Endothelial cell of umbilical vein (primary cell): ENCODE results near the gene CD8B2. TPM values are rescaled to one million over a fixed set of nuclear protein-coding genes. Genes with fewer than 3 reads are reported as not detected.

ENCODE experiments used
- BruUV-seq: library from RNA; stranded (reverse); fragments of 400-500 nt; replicated peaks from 2 replicates; lab custom pipeline; 2021; lab: Mats Ljungman, UMichigan
- CTCF ChIA-PET: fragments of 300-600, 350-600 bp; sonication (Branson Sonifier 250); formaldehyde crosslinking; loops from one replicate; lab custom pipeline; 2021; ENCODE audit warnings: antibody characterized with exemption, inconsistent platforms; lab: Charles Lee
- POLR2A ChIA-PET: fragments of 300-600, 350-600 bp; sonication (Branson Sonifier 250); formaldehyde crosslinking; loops from one replicate; lab custom pipeline; 2021; ENCODE audit warnings: antibody characterized with exemption, inconsistent platforms; lab: Charles Lee
- DNase-seq: peaks from one replicate; pipeline ENCODE4 v3.0.0-alpha.2; 2011; ENCODE audit warnings: low read depth, low spot score
- FAIRE-seq: peaks from 2 replicates; lab custom pipeline; 2011; peaks lifted over from hg19 to GRCh38; lab: Jason Lieb, UNC
- H2AFZ ChIP-seq: 2 replicates; pipeline ENCODE4 v1.6.0; 2012; ENCODE audit warnings: low read depth, low read length, control low read depth, inconsistent platforms
- H3K27ac ChIP-seq: 2 replicates; pipeline ENCODE4 v1.5.1; 2011; ENCODE audit warnings: low read depth, mild to moderate bottlenecking, control low read depth, low read length, moderate library complexity; ENCODE audit not compliant: insufficient read depth
- H3K27me3 ChIP-seq, 2 experiments: 2 replicates each; pipeline versions ENCODE4 v1.6.0 to v1.6.1; 2011; ENCODE audit warnings: low read length in 2 of 2, mixed read lengths in 1 of 2; ENCODE audit not compliant: control insufficient read depth in 2 of 2, insufficient read depth in 2 of 2
- H3K36me3 ChIP-seq, 2 experiments: 2 replicates in 1 of 2; 3 replicates in 1 of 2; pipeline ENCODE4 v1.5.1; 2011; ENCODE audit warnings: low read length in 2 of 2, mild to moderate bottlenecking in 1 of 2, moderate library complexity in 1 of 2; ENCODE audit not compliant: control insufficient read depth in 2 of 2, insufficient read depth in 2 of 2; ENCODE audit errors: extremely low read depth in 1 of 2
- H3K4me1 ChIP-seq: 3 replicates; pipeline ENCODE4 v1.5.1; 2011; ENCODE audit warnings: mild to moderate bottlenecking, low read length; ENCODE audit not compliant: control insufficient read depth, insufficient read depth; ENCODE audit errors: extremely low read depth
- H3K4me2 ChIP-seq: 2 replicates; pipeline ENCODE4 v1.6.1; 2011; ENCODE audit warnings: low read length, control low read depth, mixed read lengths; ENCODE audit not compliant: insufficient read depth
- H3K4me3 ChIP-seq, 3 experiments: fragments of 200-600 bp in 1 of 3; sonication (generic), shearing (Covaris generic) in 1 of 3; replicated peaks in 1 of 3; 2 replicates each; pipeline ENCODE4 v1.5.1; 2011 to 2016; ENCODE audit warnings: control low read depth in 3 of 3, low read length in 3 of 3, mild to moderate bottlenecking in 2 of 3, inconsistent platforms in 1 of 3, low read depth in 1 of 3, moderate library complexity in 1 of 3; ENCODE audit not compliant: insufficient read depth in 1 of 3
- H3K79me2 ChIP-seq: 2 replicates; pipeline ENCODE4 v1.6.0; 2012; ENCODE audit warnings: low read length, inconsistent platforms; ENCODE audit not compliant: control insufficient read depth, insufficient read depth
- H3K9ac ChIP-seq: replicated peaks from 2 replicates; pipeline ENCODE3; 2011; ENCODE audit warnings: low read length, control low read depth; ENCODE audit not compliant: insufficient read depth; ENCODE audit errors: extremely low read depth
- H3K9me1 ChIP-seq: replicated peaks from 3 replicates; pipeline ENCODE4 v1.6.0; 2011; ENCODE audit warnings: mild to moderate bottlenecking, low read length; ENCODE audit not compliant: control insufficient read depth, insufficient read depth; ENCODE audit errors: extremely low read depth
- H3K9me3 ChIP-seq: replicated peaks from 2 replicates; pipeline ENCODE4 v1.5.1; 2012; ENCODE audit warnings: low read length, inconsistent platforms; ENCODE audit not compliant: control insufficient read depth, insufficient read depth
- H4K20me1 ChIP-seq: replicated peaks from 2 replicates; pipeline ENCODE3; 2011; ENCODE audit warnings: mild to moderate bottlenecking, low read length; ENCODE audit not compliant: control insufficient read depth, insufficient read depth; ENCODE audit errors: extremely low read depth
- EZH2 ChIP-seq: IDR thresholded peaks from 2 replicates; pipeline ENCODE4 v1.6.1; 2012; ENCODE audit warnings: borderline replicate concordance, low read depth, mild to moderate bottlenecking, moderate library complexity, low read length, inconsistent platforms; ENCODE audit not compliant: severe bottlenecking
- FOS ChIP-seq: IDR thresholded peaks from 2 replicates; pipeline ENCODE4 v1.6.1; 2011; ENCODE audit warnings: mild to moderate bottlenecking, low read length, moderate library complexity, borderline replicate concordance; ENCODE audit not compliant: insufficient read depth
- GATA2 ChIP-seq: IDR thresholded peaks from 2 replicates; pipeline ENCODE4 v1.7.0; 2011; ENCODE audit warnings: low read depth, mild to moderate bottlenecking, moderate library complexity, mixed read lengths, low read length; ENCODE audit not compliant: insufficient read length, insufficient read depth
- JUN ChIP-seq: IDR thresholded peaks from 2 replicates; pipeline ENCODE4 v1.6.1; 2011; ENCODE audit warnings: borderline replicate concordance, low read depth; ENCODE audit not compliant: insufficient read length, insufficient read depth
- MYC ChIP-seq: IDR thresholded peaks from one replicate; pipeline ENCODE4 v1.6.1; 2011; ENCODE audit warnings: mild to moderate bottlenecking, low read depth, low read length
- POLR2A ChIP-seq: IDR thresholded peaks from 2 replicates; pipeline ENCODE4 v1.6.1; 2012; ENCODE audit warnings: low read depth, mild to moderate bottlenecking, control low read depth, low read length
- POLR2AphosphoS5 ChIP-seq: IDR thresholded peaks from 2 replicates; pipeline ENCODE4 v1.6.1; 2012; ENCODE audit warnings: low read depth, mild to moderate bottlenecking, control low read depth, low read length, moderate library complexity; ENCODE audit not compliant: insufficient read depth
- dilution Hi-C: fragments of 300-500 bp; cut with MboI; formaldehyde crosslinking; loops from one replicate; pipeline ENCODE4 v1.15.0; 2019; ENCODE audit warnings: low sequenced_read_pairs; ENCODE audit not compliant: extremely low pct_ligation_motif_present
- intact Hi-C: fragments of 100-400 bp; cut with micrococcal nuclease; formaldehyde crosslinking; loops from one replicate; pipeline ENCODE4 v1.10.0; 2022
- polyA plus RNA-seq, 4 experiments: library from polyadenylated mRNA; depleted of rRNA in 3 of 4; stranded (reverse) in 3 of 4; unstranded in 1 of 4; fragments of >200 nt; gene quantifications; 2 replicates each; pipeline versions ENCODE4 v1.2.1 to v1.2.3, GENCODE V29; 2011 to 2012; ENCODE audit warnings: missing spikeins in 1 of 4
- total RNA-seq: library from RNA; stranded (reverse); gene quantifications from 2 replicates; pipeline ENCODE4 v1.2.3, GENCODE V29; 2021
- TF ChIP-seq, protein P1 (sequence below): IDR thresholded peaks from 2 replicates; pipeline ENCODE4 v1.6.1; 2011; ENCODE audit not compliant: insufficient read depth, insufficient read length
- TF ChIP-seq, protein P2 (sequence below), 2 donors: IDR thresholded peaks; 1 replicate in 1 of 2; 2 replicates in 1 of 2; pipeline ENCODE4 v1.5.1; 2011; ENCODE audit warnings: low read length in 2 of 2, mild to moderate bottlenecking in 2 of 2, moderate library complexity in 2 of 2, control low read depth in 1 of 2, inconsistent platforms in 1 of 2, low read depth in 1 of 2; ENCODE audit not compliant: insufficient read depth in 1 of 2; ENCODE audit errors: extremely low read depth in 1 of 2

The CD8B2 gene
- total and polyA plus RNA-seq, 2 donors (not counting 3 experiments of a cell fraction or from before 2014, with no cell fraction given): not detected

DNA sequence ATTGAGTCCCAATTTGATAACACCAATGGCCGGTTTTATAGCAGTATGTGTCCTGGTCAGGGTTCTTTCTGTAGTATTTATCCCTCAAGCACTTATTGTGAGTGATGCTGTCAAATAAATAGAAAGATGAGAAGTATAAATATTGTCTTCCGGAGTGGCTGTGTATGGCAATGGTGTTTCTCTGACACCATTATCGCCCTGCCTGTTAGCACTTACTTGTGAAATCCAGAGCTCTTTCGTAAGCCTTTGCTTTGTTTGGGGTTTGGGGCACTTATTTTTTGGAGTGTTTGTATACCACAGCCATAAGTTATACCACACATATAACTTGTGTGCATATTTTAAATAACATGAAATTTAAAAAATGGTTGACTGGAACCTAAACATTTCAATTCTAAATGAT, 29.3 kb downstream of the CD8B2 start:
- ChIA-PET CTCF (no interaction called here), POLR2A (no interaction called here)
- Histone ChIP-seq H3K9me3 (no peaks in the 10 kb centered on the region), H3K4me2 (no peak overlapping the region), H3K9ac (no peak overlapping the region), H3K36me3 (no peaks in the 10 kb centered on the region), H3K27ac (no peak overlapping the region), H2AFZ (no peak overlapping the region), H3K9me1 (no peaks in the 10 kb centered on the region), H3K4me1 (no peaks in the 10 kb centered on the region), H3K79me2 (no peaks in the 10 kb centered on the region), H4K20me1 (no peaks in the 10 kb centered on the region), H3K27me3 (no peaks in the 10 kb centered on the region), H3K4me3 (no peak overlapping the region)
- intact Hi-C loops (no loop called here), dilution Hi-C loops (no loop called here)
- no TSS peak for BruUV-seq
- TF ChIP-seq POLR2A: no peak
- no peak for TF ChIP-seq EZH2
- TF ChIP-seq, protein P1, sequence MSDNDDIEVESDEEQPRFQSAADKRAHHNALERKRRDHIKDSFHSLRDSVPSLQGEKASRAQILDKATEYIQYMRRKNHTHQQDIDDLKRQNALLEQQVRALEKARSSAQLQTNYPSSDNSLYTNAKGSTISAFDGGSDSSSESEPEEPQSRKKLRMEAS: no peak
- TF ChIP-seq POLR2AphosphoS5: no peak
- no peak for TF ChIP-seq MYC
- FAIRE-seq: no peak
- DNase-seq: no peak

DNA sequence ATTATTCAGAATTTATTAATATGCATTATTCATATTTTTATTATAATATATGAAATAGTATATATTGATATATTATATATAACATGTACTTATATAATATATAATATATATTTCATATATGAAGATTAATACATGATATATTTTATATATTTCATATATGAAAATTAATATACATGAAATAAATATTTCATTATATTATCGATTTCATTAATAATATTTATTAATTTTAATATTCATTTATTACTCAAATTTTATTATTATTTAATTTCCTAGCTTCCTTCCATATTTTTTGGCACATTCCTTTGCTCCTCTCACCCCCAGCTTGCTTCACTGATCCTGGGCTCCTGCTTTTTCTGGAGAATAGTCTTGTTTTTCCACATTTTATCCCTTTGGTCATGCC, 29.7 kb downstream of the CD8B2 start:
- POLR2A ChIA-PET: no interaction called here

More for the DNA sequence above, 29.7 kb downstream of the CD8B2 start:
- H4K20me1 ChIP-seq: no peaks in the 10 kb centered on the region
- DNase-seq (no peak), FAIRE-seq (no peak)
- TF ChIP-seq GATA2: no peak
- TF ChIP-seq, protein P1: no peak
- TF ChIP-seq, protein P2, sequence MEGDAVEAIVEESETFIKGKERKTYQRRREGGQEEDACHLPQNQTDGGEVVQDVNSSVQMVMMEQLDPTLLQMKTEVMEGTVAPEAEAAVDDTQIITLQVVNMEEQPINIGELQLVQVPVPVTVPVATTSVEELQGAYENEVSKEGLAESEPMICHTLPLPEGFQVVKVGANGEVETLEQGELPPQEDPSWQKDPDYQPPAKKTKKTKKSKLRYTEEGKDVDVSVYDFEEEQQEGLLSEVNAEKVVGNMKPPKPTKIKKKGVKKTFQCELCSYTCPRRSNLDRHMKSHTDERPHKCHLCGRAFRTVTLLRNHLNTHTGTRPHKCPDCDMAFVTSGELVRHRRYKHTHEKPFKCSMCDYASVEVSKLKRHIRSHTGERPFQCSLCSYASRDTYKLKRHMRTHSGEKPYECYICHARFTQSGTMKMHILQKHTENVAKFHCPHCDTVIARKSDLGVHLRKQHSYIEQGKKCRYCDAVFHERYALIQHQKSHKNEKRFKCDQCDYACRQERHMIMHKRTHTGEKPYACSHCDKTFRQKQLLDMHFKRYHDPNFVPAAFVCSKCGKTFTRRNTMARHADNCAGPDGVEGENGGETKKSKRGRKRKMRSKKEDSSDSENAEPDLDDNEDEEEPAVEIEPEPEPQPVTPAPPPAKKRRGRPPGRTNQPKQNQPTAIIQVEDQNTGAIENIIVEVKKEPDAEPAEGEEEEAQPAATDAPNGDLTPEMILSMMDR (IDR thresholded peaks at IDR 0.05; ENCODE audit: extremely low read depth in 1 of 2, insufficient read depth in 1 of 2, low read depth in 1 of 2, low read length in 2 of 2): no peak
- no peak for TF ChIP-seq MYC
- TF ChIP-seq FOS: no peak
- no peak for TF ChIP-seq EZH2
- no peak for TF ChIP-seq POLR2A
- no peak for TF ChIP-seq POLR2AphosphoS5
- no peak for TF ChIP-seq JUN
- H3K27ac ChIP-seq: no peak overlapping the region
- no peaks in the 10 kb centered on the region for H3K79me2 ChIP-seq
- BruUV-seq: no TSS peak
- no peak overlapping the region for H2AFZ ChIP-seq
- no peaks in the 10 kb centered on the region for H3K9me3 ChIP-seq
- H3K4me1 ChIP-seq: no peaks in the 10 kb centered on the region
- dilution Hi-C loops: no loop called here
- H3K4me2 ChIP-seq: no peak overlapping the region
- no peaks in the 10 kb centered on the region for H3K27me3 ChIP-seq
- no peak overlapping the region for H3K4me3 ChIP-seq
- no peaks in the 10 kb centered on the region for H3K9me1 ChIP-seq
- H3K9ac ChIP-seq: no peak overlapping the region
- H3K36me3 ChIP-seq: no peaks in the 10 kb centered on the region
- intact Hi-C loops: no loop called here
- CTCF ChIA-PET: no interaction called here
